Ovary (tissue), 9 donors: ENCODE measurements around the gene AFF3. TPM values are rescaled to one million over a fixed set of nuclear protein-coding genes. Genes with fewer than 3 reads are reported as not detected.

ENCODE experiments used
- DNase-seq, 5 donors: peaks; one replicate each; pipeline ENCODE4 v3.0.0-alpha.2; 2019 to 2020
- H3K27ac ChIP-seq, 2 donors: fragments of 200-600 bp; one replicate each; pipeline versions ENCODE4 v1.5.1 to v1.8.0; 2019 to 2022
- H3K27me3 ChIP-seq: fragments of 200-600 bp; one replicate; pipeline ENCODE4 v1.8.0; 2022
- H3K36me3 ChIP-seq: fragments of 200-600 bp; sonication (generic); one replicate; pipeline ENCODE4 v1.5.1; 2019
- H3K4me1 ChIP-seq: one replicate; pipeline ENCODE4 v1.8.1; 2013; ENCODE audit warnings: mild to moderate bottlenecking, moderate library complexity; ENCODE audit not compliant: insufficient read depth
- H3K4me3 ChIP-seq: fragments of 200-600 bp; sonication (generic); one replicate; pipeline ENCODE4 v1.5.1; 2017
- H3K9me3 ChIP-seq, 2 donors: fragments of 200-600 bp in 1 of 2; sonication (generic) in 1 of 2; one replicate each; pipeline versions ENCODE4 v1.5.1 to v1.8.1; 2013 to 2019; ENCODE audit warnings: mild to moderate bottlenecking in 1 of 2, moderate library complexity in 1 of 2
- EP300 ChIP-seq: sonication (generic); formaldehyde crosslinking; IDR thresholded peaks from one replicate; pipeline ENCODE4 v1.6.1; 2017; ENCODE audit warnings: antibody characterized with exemption
- POLR2A ChIP-seq: fragments of 450-650 bp; IDR thresholded peaks from one replicate; pipeline ENCODE4 v1.6.1; 2017; ENCODE audit warnings: antibody characterized with exemption, mild to moderate bottlenecking, moderate library complexity
- WGBS, 3 donors: extraction: QIAGEN DNeasy Blood & Tissue Kit in 1 of 3; methylation state at CpG; one replicate each; pipeline versions ENCODE4 v1.1.5 to v1.1.7; 2013 to 2017; 5-methylcytosine and 5-hydroxymethylcytosine counted together
- intact Hi-C, 4 donors: fragments of 100-400 bp; cut with DNase I; formaldehyde crosslinking; loops; one replicate each; pipeline versions ENCODE4 v1.11.0 to v1.15.1; 2022 to 2023
- polyA plus RNA-seq, 2 donors: library from polyadenylated mRNA; stranded (reverse); fragments of 200-250 nt in 1 of 2; fragments of 350-450 nt in 1 of 2; fragmentation: Illumina TruSeq in 1 of 2; extraction: RNeasy Lipid Tissue Mini Kit (QIAGEN cat#74804) in 1 of 2; gene quantifications; one replicate each; pipeline ENCODE4 v1.2.3, GENCODE V29; 2013 to 2014
- total RNA-seq, 7 donors: library from RNA; depleted of rRNA in 2 of 7; stranded (reverse); fragments of >200 nt in 2 of 7; fragmentation: NEBNext Ultra II Directional in 3 of 7; extraction: Animal tissue kit (Norgen Biotek cat#: 25700) in 3 of 7; gene quantifications; one replicate each; pipeline versions ENCODE4 v1.1.0 to v1.2.4, GENCODE V29; 2016 to 2023
- TF ChIP-seq, protein P1 (sequence below), 3 donors: fragments of 450-650 bp in 2 of 3; fragments of 200-600 bp in 1 of 3; IDR thresholded peaks; one replicate each; pipeline versions ENCODE4 v1.5.1 to v1.8.0; 2016 to 2022; ENCODE audit warnings: antibody characterized with exemption in 3 of 3, mild to moderate bottlenecking in 1 of 3
- donor health status: DM: no; HTN: no; CAD: no; lungs with moderate emphysema.
- donor health status: DM: no; HTN: no; CAD: no.
- donor health status: Bipolar disorder and iron deficiency.
- donor health status: DM: yes; HTN: yes; CAD: no.
- donor health status: DM: no; HTN: no; CAD: no.
- donor health status: DM: yes; HTN: yes; CAD: no.

Gene AFF3
- total and polyA plus RNA-seq, 9 donors, result 5.9 to 40.8 (median 25.7) TPM

DNA sequence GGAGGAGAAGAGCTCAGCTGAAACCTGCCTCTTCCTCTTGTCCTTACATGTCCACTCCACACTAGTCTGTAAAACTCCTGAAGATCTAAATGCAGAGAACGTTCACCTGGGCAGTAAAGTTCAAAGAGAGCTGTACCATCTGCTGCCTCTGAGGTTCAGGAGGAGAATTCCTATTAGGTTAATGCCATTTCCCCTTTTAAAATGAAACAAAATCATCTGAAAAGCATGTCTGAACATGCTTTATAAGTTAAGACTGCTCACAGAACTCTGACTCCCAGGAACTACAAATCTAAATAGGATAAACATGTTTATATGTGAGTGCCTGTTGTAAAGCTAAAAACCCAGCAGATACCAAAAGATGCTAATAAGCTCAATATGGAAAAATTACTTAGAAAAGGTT, 164.4 kb downstream of the AFF3 start:
- no peaks in the 10 kb centered on the region for H3K4me1 ChIP-seq
- intact Hi-C loops, result no loop called here
- 87 to 97% (median 93%) methylated on average over 1 of the region's 1 CpG for WGBS, 3 donors
- no peaks in the 10 kb centered on the region for H3K27me3 ChIP-seq
- TF ChIP-seq POLR2A (no peak), EP300 (no peak)
- TF ChIP-seq, protein P1, sequence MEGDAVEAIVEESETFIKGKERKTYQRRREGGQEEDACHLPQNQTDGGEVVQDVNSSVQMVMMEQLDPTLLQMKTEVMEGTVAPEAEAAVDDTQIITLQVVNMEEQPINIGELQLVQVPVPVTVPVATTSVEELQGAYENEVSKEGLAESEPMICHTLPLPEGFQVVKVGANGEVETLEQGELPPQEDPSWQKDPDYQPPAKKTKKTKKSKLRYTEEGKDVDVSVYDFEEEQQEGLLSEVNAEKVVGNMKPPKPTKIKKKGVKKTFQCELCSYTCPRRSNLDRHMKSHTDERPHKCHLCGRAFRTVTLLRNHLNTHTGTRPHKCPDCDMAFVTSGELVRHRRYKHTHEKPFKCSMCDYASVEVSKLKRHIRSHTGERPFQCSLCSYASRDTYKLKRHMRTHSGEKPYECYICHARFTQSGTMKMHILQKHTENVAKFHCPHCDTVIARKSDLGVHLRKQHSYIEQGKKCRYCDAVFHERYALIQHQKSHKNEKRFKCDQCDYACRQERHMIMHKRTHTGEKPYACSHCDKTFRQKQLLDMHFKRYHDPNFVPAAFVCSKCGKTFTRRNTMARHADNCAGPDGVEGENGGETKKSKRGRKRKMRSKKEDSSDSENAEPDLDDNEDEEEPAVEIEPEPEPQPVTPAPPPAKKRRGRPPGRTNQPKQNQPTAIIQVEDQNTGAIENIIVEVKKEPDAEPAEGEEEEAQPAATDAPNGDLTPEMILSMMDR (IDR thresholded peaks at IDR 0.05), result no peak
- H3K9me3 ChIP-seq, result no peaks in the 10 kb centered on the region
- no peak overlapping the region for H3K27ac ChIP-seq
- no peaks in the 10 kb centered on the region for H3K36me3 ChIP-seq
- no peak overlapping the region for H3K4me3 ChIP-seq
- no peak for DNase-seq

DNA sequence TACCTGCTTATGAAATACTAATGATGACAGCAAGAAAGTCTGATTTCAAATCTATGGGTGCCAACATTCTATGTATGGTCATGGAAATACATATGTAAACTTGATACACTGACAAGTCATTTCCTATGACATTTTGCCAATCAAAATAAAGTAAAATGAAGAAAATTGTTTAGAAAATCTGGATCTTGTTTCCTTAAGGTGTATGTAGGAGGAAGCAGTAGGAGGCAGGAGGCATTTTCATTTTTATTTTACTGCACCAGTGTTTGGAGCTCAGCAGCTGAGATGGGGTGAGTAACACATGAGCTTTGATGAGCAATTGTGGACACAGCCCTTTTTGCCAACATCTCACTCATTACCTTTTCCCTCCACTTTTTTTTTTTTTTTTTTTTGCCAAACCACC, 167.0 kb downstream of the AFF3 start:
- H3K36me3 ChIP-seq, result no peaks in the 10 kb centered on the region
- TF ChIP-seq, protein P1 (IDR thresholded peaks at IDR 0.05), result no peak
- no peak for TF ChIP-seq EP300
- TF ChIP-seq POLR2A, result no peak
- intact Hi-C loops, result no loop called here
- no peaks in the 10 kb centered on the region for H3K9me3 ChIP-seq
- DNase-seq, result no peak
- H3K27me3 ChIP-seq, result no peaks in the 10 kb centered on the region
- H3K4me3 ChIP-seq, result no peak overlapping the region
- H3K4me1 ChIP-seq, result peaks cover 1% of the 10 kb centered on the region
- H3K27ac ChIP-seq, result no peak overlapping the region

DNA sequence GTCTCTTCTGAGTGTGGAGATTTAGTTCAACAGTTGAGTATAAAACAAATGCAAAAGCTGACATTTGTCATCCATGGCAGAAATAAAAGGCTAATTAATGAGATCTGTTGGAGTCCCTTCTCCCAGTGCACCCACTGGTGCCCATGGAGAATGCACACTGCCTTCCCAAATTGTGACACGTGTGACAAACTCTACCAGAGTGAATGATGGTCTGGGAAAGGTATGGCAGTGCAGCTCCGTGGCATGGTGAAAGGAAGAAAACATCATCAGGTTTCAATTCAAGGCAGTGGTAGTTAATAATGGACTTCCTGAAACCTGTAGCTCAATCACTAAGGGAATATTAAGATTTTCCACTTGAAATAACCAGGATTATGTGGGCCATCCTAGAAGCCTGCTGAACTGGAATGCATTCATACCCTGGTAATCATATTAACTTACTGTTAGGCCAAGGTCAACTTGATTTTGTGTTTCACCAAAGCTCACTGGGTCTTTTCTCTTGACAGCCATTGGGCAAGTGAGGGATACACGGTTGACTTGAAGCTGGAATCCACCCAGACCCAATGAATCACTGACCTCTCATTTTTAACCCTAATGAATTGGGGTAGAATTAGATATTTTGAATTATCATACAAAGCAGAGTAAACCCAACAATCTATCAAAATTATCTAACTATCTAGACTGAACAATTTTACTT, 167.6 kb downstream of the AFF3 start:
- 65 to 74% (median 66%) methylated on average over 3 of the region's 3 CpGs for WGBS, 3 donors
- no peak for DNase-seq
- no peaks in the 10 kb centered on the region for H3K36me3 ChIP-seq
- no peaks in the 10 kb centered on the region for H3K27me3 ChIP-seq
- H3K27ac ChIP-seq, result no peak overlapping the region
- no peak overlapping the region for H3K4me3 ChIP-seq
- TF ChIP-seq EP300, result no peak
- TF ChIP-seq, protein P1 (IDR thresholded peaks at IDR 0.05), result no peak
- TF ChIP-seq POLR2A, result no peak
- no peaks in the 10 kb centered on the region for H3K9me3 ChIP-seq
- intact Hi-C loops, result no loop called here
- peaks cover 1% of the 10 kb centered on the region for H3K4me1 ChIP-seq

DNA sequence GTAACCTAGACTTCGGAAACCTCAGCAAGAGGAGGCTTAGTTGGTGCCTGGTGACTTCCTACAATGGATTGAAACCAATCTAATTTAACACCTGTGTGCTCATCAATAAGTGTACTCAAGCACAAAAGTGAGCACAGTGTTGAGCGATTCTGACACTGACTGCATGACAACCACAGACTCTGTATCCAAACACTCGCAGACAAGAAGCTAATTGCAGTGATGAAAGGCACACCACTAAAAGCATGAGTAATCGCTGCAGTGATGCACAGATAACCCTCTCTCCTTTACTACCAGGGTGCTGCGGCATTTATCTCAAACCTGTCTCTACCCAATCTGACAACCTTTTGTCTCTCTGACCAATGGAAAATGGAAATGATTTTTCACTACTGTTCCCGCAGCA, 168.1 kb downstream of the AFF3 start:
- Histone ChIP-seq H3K27ac (no peak overlapping the region), H3K36me3 (no peaks in the 10 kb centered on the region), H3K27me3 (no peaks in the 10 kb centered on the region), H3K9me3 (no peaks in the 10 kb centered on the region), H3K4me3 (no peak overlapping the region), H3K4me1 (peaks cover 1% of the 10 kb centered on the region)
- intact Hi-C loops, result no loop called here
- TF ChIP-seq POLR2A, result no peak
- TF ChIP-seq, protein P1 (IDR thresholded peaks at IDR 0.05), result no peak
- TF ChIP-seq EP300, result no peak
- 96 to 98% (median 96%) methylated on average over 6 of the region's 6 CpGs for WGBS, 3 donors
- no peak for DNase-seq
